ENCODE results near the gene AMPD3. TPM values are rescaled to one million over a fixed set of nuclear protein-coding genes. Genes with fewer than 3 reads are reported as not detected.

The AMPD3 gene
- polyA plus RNA-seq, 1 experiment, result 19.6 TPM

DNA sequence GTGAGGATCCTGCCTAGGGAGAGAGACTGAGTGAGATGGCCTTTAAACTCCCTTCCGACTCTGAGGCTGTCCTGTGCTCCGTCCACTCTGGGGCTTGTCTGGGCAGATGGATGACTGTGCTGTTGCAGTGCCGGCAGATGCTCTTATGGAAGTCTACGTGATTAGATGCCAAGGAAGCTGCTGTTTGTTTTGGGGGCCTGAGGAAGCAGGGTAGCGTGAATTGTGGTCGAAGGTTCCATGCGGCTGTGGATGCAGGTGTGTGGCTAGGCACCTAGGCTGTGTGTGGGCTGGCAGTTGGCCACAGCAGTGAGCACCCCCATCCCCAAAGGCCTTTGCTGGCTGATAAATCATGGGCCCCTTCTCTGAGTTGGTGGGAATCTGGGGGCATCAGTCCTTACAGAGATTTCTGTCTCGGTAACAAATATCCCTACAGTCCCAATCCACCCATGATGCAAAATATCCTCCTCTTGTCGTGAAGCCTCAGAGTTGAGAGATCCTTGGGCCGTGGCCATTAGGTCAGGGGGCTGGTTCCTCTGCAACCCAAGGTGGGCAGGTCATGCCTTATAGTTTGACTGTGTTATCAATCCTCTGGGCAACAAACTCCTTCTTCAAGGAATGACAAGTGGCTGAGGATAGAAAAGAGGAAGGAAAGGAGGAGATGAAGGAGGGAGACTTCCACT lies 31.2 kb downstream of the AMPD3 start:
- no peak for DNase-seq (ENCODE audit: low read depth, low spot score)
- Histone ChIP-seq H3K9me3 (ENCODE audit: control insufficient read depth, insufficient read depth, low read length) (no peaks in the 10 kb centered on the region), H3K27ac (ENCODE audit: low read depth, low read length) (no peak overlapping the region), H3K27me3 (ENCODE audit: control insufficient read depth, insufficient read depth, low read length) (no peaks in the 10 kb centered on the region), H3K4me3 (ENCODE audit: low read depth, low read length) (no peak overlapping the region)
- ChIA-PET CTCF (no interaction called here), POLR2A (no interaction called here)
- no peak for TF ChIP-seq CTCF (IDR thresholded peaks at IDR 0.05; ENCODE audit: low read depth, low read length)

DNA sequence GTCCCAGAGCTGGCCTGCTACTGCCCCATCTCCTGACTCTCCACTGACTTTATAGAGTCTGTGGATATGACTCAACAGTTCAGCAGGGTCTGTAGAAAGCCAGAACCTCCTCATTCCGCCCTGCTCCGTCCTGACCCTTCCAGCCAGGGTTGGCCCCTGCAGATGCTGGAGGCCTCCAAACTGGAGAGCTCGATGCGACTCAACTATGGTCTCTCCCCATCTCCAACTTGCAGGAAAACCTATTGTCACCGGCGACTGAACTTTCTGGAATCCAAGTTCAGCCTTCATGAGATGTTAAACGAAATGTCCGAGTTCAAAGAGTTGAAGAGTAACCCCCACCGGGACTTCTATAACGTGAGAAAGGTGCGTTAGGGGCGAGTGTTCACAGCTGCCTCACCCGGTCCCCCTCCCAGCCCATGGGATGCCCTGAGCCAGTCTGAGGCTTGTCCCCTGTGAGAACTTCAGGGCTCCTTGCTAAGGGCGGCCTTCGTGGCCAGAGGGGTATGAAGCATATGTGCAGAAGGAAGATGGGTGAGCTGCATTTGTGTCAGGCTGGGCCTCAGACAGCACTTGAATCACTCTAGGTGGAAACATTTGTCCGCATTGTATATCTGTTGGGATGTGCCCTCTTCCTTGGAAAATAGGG lies 32.1 kb downstream of the AMPD3 start:
- TF ChIP-seq CTCF (IDR thresholded peaks at IDR 0.05; ENCODE audit: low read depth, low read length), result no peak

DNA sequence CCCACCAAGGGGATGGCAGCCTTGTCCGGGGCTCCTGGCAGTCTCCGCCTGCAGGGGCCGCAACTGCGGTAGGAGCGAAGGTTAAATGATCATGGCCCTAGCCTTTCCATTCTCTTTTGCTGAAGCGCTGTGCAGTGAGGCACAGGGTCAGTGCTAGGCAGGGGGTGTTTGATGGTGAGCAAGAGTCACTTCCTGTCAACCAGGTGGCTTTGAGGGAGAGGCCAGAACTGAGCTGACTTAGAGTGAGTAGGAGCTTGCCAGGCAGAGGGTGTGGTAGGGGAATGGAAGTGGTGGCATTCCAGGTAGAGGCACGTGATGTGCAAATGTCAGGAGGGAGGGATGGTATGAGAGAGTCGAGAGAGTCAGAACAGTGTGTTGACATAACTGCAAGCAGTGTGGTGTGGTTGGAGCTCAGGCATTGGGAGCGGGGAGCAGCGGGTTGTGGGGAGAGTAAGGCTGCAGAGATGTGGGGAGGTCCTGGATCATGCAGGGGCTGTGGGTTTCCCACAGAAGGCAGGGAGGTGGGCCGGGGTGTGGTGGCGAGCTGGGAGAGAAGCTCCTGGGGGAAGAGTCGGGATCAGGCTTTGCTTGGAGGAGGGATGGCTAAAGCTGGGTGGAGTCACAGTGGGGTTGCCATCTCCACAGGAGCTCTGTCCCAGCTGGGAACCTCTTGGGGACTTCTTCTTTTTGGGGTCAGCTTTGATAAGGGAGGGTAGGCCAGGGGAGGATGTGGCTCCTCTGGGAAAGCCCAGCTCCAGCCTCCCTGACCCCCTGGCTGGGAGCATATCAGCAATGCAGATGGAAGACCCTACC lies 33.3 kb downstream of the AMPD3 start:
- peaks cover 2% of the 10 kb centered on the region; the same call in 1 of the 2 replicates for H3K9me3 ChIP-seq (ENCODE audit: control insufficient read depth, insufficient read depth, low read length)
- ChIA-PET POLR2A (no interaction called here), CTCF (no interaction called here)
- TF ChIP-seq CTCF (IDR thresholded peaks at IDR 0.05; ENCODE audit: low read depth, low read length), result no peak
- H3K4me3 ChIP-seq (ENCODE audit: low read depth, low read length), result no peak overlapping the region
- no peak for DNase-seq (ENCODE audit: low read depth, low spot score)
- no peak overlapping the region for H3K27ac ChIP-seq (ENCODE audit: low read depth, low read length)
- H3K27me3 ChIP-seq (ENCODE audit: control insufficient read depth, insufficient read depth, low read length), result no peaks in the 10 kb centered on the region

More for the DNA sequence above, 32.1 kb downstream of the AMPD3 start:
- Histone ChIP-seq H3K9me3 (ENCODE audit: control insufficient read depth, insufficient read depth, low read length) (no peaks in the 10 kb centered on the region), H3K27me3 (ENCODE audit: control insufficient read depth, insufficient read depth, low read length) (no peaks in the 10 kb centered on the region), H3K27ac (ENCODE audit: low read depth, low read length) (no peak overlapping the region), H3K4me3 (ENCODE audit: low read depth, low read length) (no peak overlapping the region)
- no peak for DNase-seq (ENCODE audit: low read depth, low spot score)
- POLR2A ChIA-PET, result no interaction called here
- CTCF ChIA-PET, result no interaction called here

- ChIA-PET POLR2A (no interaction called here), CTCF (no interaction called here)
- no peak for TF ChIP-seq CTCF (IDR thresholded peaks at IDR 0.05; ENCODE audit: low read depth, low read length)
- Histone ChIP-seq H3K27ac (ENCODE audit: low read depth, low read length) (no peak overlapping the region), H3K4me3 (ENCODE audit: low read depth, low read length) (no peak overlapping the region), H3K27me3 (ENCODE audit: control insufficient read depth, insufficient read depth, low read length) (no peaks in the 10 kb centered on the region), H3K9me3 (ENCODE audit: control insufficient read depth, insufficient read depth, low read length) (peaks cover 5% of the 10 kb centered on the region; the same call in 1 of the 2 replicates)
- DNase-seq (ENCODE audit: low read depth, low spot score), result no peak
Measured at GRCh38 chr11:10488934-10489691, 34.0 kb downstream of the AMPD3 start.

Measured in AG04450 (cell line).